Measurements from ENCODE around the gene ZNHIT2.
A peak's percentile ranks its signal among the peaks of the same experiment; 100 is the strongest.

The ZNHIT2 gene

DNA sequence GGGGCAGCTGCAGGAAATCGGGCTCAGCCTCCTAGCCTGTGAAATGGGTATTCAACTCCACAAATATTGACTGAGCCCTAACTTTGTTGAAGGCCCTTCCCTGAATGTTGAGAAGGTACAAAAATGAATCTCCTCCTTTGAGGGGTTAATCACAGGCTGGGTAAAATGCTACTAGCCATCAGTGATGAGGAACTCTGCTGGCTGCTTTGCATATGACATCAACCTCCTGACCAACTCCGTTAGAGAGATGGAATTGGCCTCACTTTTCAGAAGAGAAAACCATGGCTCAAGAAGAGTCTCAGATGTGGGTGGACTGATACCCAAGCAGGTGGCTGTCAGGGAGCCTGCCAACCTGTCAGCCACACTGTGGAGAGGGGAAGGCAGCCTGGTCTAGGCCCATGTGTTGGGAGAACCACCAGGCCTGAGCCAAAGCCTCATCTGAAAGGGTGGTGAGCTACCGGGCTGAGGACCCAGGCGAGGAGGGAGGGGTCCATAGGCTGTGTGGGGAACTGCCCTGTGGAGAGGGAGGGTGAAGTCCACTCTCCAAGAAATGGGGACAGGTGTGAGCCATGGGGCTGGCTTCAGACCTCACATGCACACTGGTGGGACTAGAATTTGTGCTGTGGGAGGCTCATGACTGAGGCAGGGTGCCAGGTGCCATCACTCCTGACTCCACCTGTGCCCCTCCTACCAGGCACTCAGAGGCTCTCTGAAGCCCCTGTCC, 45.4 kb downstream of the ZNHIT2 start:
- no peak for DNase-seq (ENCODE audit: low read depth)

DNA sequence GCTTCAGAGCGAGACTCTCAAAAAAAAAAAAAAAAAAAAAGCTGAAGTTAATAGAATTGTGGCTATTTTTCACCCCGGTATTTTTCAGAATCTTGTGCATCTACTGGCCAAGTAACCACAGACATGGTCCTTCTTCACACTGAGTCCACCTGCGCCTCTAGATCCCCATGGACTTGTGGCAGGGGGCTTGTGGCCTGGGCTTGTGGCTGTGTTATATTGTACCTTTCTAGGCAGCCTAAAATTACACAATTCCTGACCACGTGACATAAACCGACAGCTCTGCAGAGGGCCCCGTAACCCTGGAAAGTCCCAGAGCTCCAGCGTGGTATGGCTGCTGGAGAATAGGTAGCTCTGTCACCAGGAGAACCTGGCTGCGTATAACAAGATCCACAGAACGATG, 48.3 kb downstream of the ZNHIT2 start:
- DNase-seq (ENCODE audit: low read depth) = peak; percentile 50

DNA sequence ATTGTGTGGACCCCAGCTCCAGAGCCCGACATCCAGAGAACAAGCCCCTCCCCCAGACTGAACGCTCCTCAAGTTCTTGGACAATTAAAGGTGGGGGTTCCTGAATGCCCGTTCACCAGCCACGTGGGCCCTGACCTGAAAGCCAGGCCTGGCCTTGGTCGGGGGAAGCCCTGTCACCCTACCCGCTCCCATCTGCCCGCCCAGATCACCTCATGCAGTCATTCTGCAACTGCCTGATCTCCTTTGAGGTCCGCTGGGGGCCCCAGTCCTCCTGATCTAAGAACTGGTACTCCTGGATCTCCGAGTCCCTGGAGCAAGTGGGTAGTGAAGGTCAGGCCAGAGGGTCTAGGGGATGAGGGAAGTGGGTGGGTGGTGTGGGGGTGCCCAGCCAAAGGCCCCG, 50.1 kb downstream of the ZNHIT2 start:
- DNase-seq (ENCODE audit: low read depth) = no peak

DNA sequence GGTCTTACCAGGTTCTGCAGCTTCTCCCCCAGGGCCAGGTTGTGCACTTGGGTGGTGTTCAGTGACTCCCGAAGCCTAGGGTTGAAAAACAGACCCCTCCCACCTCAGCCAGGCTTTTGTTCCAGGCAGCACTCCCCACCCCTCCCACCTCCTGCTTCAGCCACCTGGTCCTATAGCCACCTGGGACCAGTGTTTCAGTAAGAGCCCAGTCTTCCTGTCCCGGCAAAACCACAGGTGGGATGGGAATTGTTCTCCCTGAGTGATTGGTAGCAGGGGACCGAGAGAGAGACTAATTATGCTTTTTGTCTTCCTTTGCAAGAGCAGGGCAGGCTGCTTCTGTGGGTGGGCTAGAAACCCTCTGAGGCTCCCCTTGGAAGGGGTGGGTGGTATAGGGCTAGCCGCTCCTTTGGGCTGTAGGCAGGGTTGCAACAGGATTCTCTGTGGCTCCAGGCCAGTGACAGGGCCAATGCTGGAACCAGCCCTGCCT, 50.7 kb downstream of the ZNHIT2 start:
- no peak for DNase-seq (ENCODE audit: low read depth)

Data from iris pigment epithelial cell (primary cell).